H1 (cell line): ENCODE data around the gene TUT7. TPM values are rescaled to one million over a fixed set of nuclear protein-coding genes. Genes with fewer than 3 reads are reported as not detected.

Source experiments
- CTCF ChIA-PET: fragments of 300-600 bp; sonication (Branson Sonifier 250); formaldehyde crosslinking; loops from one replicate; lab custom pipeline; 2021; ENCODE audit not compliant: partially characterized antibody; lab: Charles Lee
- POLR2A ChIA-PET: fragments of 300-600 bp; sonication (Branson Sonifier 250); formaldehyde crosslinking; loops from one replicate; lab custom pipeline; 2021; ENCODE audit warnings: inconsistent platforms; ENCODE audit not compliant: partially characterized antibody; lab: Charles Lee
- DNase-seq, 2 experiments: peaks; one replicate each; pipeline versions ENCODE4 v3.0.0 to v3.0.0-alpha.2; 2010 to 2022; ENCODE audit warnings: low spot score in 2 of 2, low read depth in 1 of 2, mixed read lengths in 1 of 2
- FAIRE-seq: peaks from 2 replicates; lab custom pipeline; 2011; peaks lifted over from hg19 to GRCh38; lab: Jason Lieb, UNC
- H2AFZ ChIP-seq: 2 replicates; pipeline ENCODE4 v1.8.1; 2012; ENCODE audit warnings: low read length, inconsistent platforms
- H2AK5ac ChIP-seq: 2 replicates; pipeline ENCODE4 v1.6.1; 2013; ENCODE audit warnings: low read depth, low read length
- H2BK120ac ChIP-seq: replicated peaks from 2 replicates; pipeline ENCODE3; 2013; ENCODE audit warnings: low read depth, low read length, inconsistent platforms
- H2BK12ac ChIP-seq: 2 replicates; pipeline ENCODE4 v1.6.1; 2013; ENCODE audit warnings: low read depth, low read length
- H2BK15ac ChIP-seq: 2 replicates; pipeline ENCODE4 v1.6.1; 2013; ENCODE audit warnings: low read length
- H2BK20ac ChIP-seq: 2 replicates; pipeline ENCODE4 v1.6.1; 2013; ENCODE audit warnings: low read length
- H2BK5ac ChIP-seq: 2 replicates; pipeline ENCODE4 v1.6.1; 2013; ENCODE audit warnings: low read depth, low read length
- H3K14ac ChIP-seq: 2 replicates; pipeline ENCODE4 v1.6.1; 2013; ENCODE audit warnings: inconsistent platforms; ENCODE audit not compliant: insufficient read length
- H3K18ac ChIP-seq: 2 replicates; pipeline ENCODE4 v1.6.1; 2013; ENCODE audit warnings: low read length; ENCODE audit errors: extremely low read depth
- H3K23ac ChIP-seq: 2 replicates; pipeline ENCODE4 v1.6.1; 2013; ENCODE audit warnings: inconsistent platforms; ENCODE audit not compliant: insufficient read length
- H3K23me2 ChIP-seq: 2 replicates; pipeline ENCODE4 v1.6.1; 2013; ENCODE audit warnings: low read depth, low read length
- H3K27ac ChIP-seq: 2 replicates; pipeline ENCODE4 v1.6.1; 2011; ENCODE audit warnings: low read depth, low read length, inconsistent platforms
- H3K27me3 ChIP-seq, 4 experiments: replicated peaks in 1 of 4; 1 replicate in 1 of 4; 2 replicates in 3 of 4; pipeline versions ENCODE4 v1.6.1 to v1.8.1; 2011 to 2013; ENCODE audit warnings: low read length in 3 of 4, mild to moderate bottlenecking in 3 of 4, inconsistent platforms in 2 of 4, mixed read lengths in 2 of 4, moderate library complexity in 1 of 4; ENCODE audit not compliant: control insufficient read depth in 3 of 4, insufficient read depth in 3 of 4; ENCODE audit errors: extremely low read depth in 1 of 4
- H3K36me3 ChIP-seq, 4 experiments: 2 replicates each; pipeline versions ENCODE4 v1.6.1 to v1.8.1; 2011 to 2013; ENCODE audit warnings: mild to moderate bottlenecking in 4 of 4, low read length in 3 of 4, moderate library complexity in 2 of 4, control low read depth in 1 of 4, inconsistent platforms in 1 of 4; ENCODE audit not compliant: insufficient read depth in 4 of 4, control insufficient read depth in 2 of 4
- H3K4ac ChIP-seq: replicated peaks from 2 replicates; pipeline ENCODE3; 2013; ENCODE audit warnings: low read length, low read depth, mixed read lengths, inconsistent platforms; ENCODE audit not compliant: insufficient read length
- H3K4me1 ChIP-seq, 4 experiments: replicated peaks in 1 of 4; 1 replicate in 1 of 4; 2 replicates in 3 of 4; pipeline versions ENCODE4 v1.6.1 to v1.8.1; 2011 to 2013; ENCODE audit warnings: low read length in 3 of 4, inconsistent platforms in 2 of 4, mixed read lengths in 1 of 4; ENCODE audit not compliant: insufficient read depth in 4 of 4, control insufficient read depth in 3 of 4
- H3K4me2 ChIP-seq, 2 experiments: 2 replicates each; pipeline versions ENCODE4 v1.6.1 to v1.8.1; 2011 to 2013; ENCODE audit warnings: low read depth in 2 of 2, low read length in 2 of 2, control low read depth in 1 of 2, inconsistent platforms in 1 of 2, mild to moderate bottlenecking in 1 of 2; ENCODE audit not compliant: insufficient read depth in 1 of 2
- H3K4me3 ChIP-seq, 4 experiments: fragments of 200-600, 300-600 bp in 1 of 4; sonication (generic), shearing (Covaris generic), sonication (Bioruptor Twin) in 1 of 4; 2 replicates each; pipeline versions ENCODE4 v1.5.1 to v1.8.1; 2011 to 2016; ENCODE audit warnings: low read length in 4 of 4, low read depth in 3 of 4, control low read depth in 2 of 4, inconsistent platforms in 2 of 4, mild to moderate bottlenecking in 2 of 4, mixed read lengths in 1 of 4, moderate library complexity in 1 of 4; ENCODE audit not compliant: insufficient read depth in 2 of 4; ENCODE audit errors: extremely low read depth in 1 of 4
- H3K56ac ChIP-seq: replicated peaks from 2 replicates; pipeline ENCODE3; 2013; ENCODE audit warnings: low read depth, mild to moderate bottlenecking, mixed read lengths, low read length, inconsistent platforms; ENCODE audit not compliant: insufficient read length
- H3K79me1 ChIP-seq: 2 replicates; pipeline ENCODE4 v1.6.1; 2013; ENCODE audit warnings: low read depth, low read length, control low read depth
- H3K79me2 ChIP-seq, 2 experiments: 2 replicates each; pipeline versions ENCODE4 v1.6.1 to v1.8.1; 2012 to 2013; ENCODE audit warnings: low read length in 2 of 2, mild to moderate bottlenecking in 2 of 2, inconsistent platforms in 1 of 2; ENCODE audit not compliant: insufficient read depth in 2 of 2, control insufficient read depth in 1 of 2
- H3K9ac ChIP-seq, 4 experiments: replicated peaks in 1 of 4; 1 replicate in 1 of 4; 2 replicates in 3 of 4; pipeline versions ENCODE4 v1.6.1 to v1.8.1; 2011 to 2013; ENCODE audit warnings: low read depth in 3 of 4, low read length in 3 of 4, control low read depth in 2 of 4, mild to moderate bottlenecking in 2 of 4, moderate library complexity in 2 of 4, inconsistent platforms in 1 of 4; ENCODE audit errors: extremely low read depth in 1 of 4
- H3K9me3 ChIP-seq, 2 experiments: 2 replicates each; pipeline versions ENCODE4 v1.6.1 to v1.8.1; 2012 to 2013; ENCODE audit warnings: mild to moderate bottlenecking in 2 of 2, moderate library complexity in 2 of 2, control low read depth in 1 of 2, inconsistent platforms in 1 of 2, low read depth in 1 of 2, low read length in 1 of 2, mixed read lengths in 1 of 2; ENCODE audit not compliant: insufficient read depth in 2 of 2
- H4K20me1 ChIP-seq, 2 experiments: replicated peaks in 1 of 2; 2 replicates each; pipeline versions ENCODE3 to v1.8.1; 2011 to 2013; ENCODE audit warnings: inconsistent platforms in 2 of 2, low read length in 2 of 2, mild to moderate bottlenecking in 1 of 2; ENCODE audit not compliant: insufficient read depth in 2 of 2, control insufficient read depth in 1 of 2
- H4K5ac ChIP-seq: 2 replicates; pipeline ENCODE4 v1.6.1; 2013; ENCODE audit warnings: low read length, low read depth, mixed read lengths, inconsistent platforms; ENCODE audit not compliant: insufficient read length
- H4K8ac ChIP-seq: 2 replicates; pipeline ENCODE4 v1.8.0; 2013; ENCODE audit warnings: mild to moderate bottlenecking, moderate library complexity, low read length, inconsistent platforms; ENCODE audit not compliant: insufficient read depth; ENCODE audit errors: extremely low read depth
- H4K91ac ChIP-seq: replicated peaks from 2 replicates; pipeline ENCODE3; 2013; ENCODE audit warnings: low read length, mixed read lengths, inconsistent platforms; ENCODE audit not compliant: insufficient read length
- KDM5A ChIP-seq: fragments of 200-600 bp; IDR thresholded peaks from 2 replicates; pipeline ENCODE4 v1.7.1; 2012; ENCODE audit warnings: mild to moderate bottlenecking, low read length, inconsistent platforms, mixed read lengths
- MAX ChIP-seq: IDR thresholded peaks from 2 replicates; pipeline ENCODE4 v1.6.1; 2012; ENCODE audit warnings: inconsistent platforms
- RAD21 ChIP-seq, 2 experiments: IDR thresholded peaks in 1 of 2; conservative IDR thresholded peaks in 1 of 2; 2 replicates each; pipeline ENCODE4 v1.6.1; 2011; ENCODE audit warnings: low read depth in 2 of 2, low read length in 2 of 2, improper control_type of control experiment in 1 of 2, inconsistent platforms in 1 of 2, mild to moderate bottlenecking in 1 of 2, moderate library complexity in 1 of 2
- SAP30 ChIP-seq: fragments of 300-600 bp; sonication (generic); IDR thresholded peaks from 2 replicates; pipeline ENCODE4 v1.7.1; 2012; ENCODE audit warnings: low read length, moderate library complexity, mild to moderate bottlenecking, inconsistent platforms; ENCODE audit not compliant: insufficient read depth, insufficient replicate concordance
- SRF ChIP-seq: IDR thresholded peaks from 2 replicates; pipeline ENCODE4 v1.6.1; 2011; ENCODE audit warnings: mild to moderate bottlenecking, low read depth, low read length, moderate library complexity
- SUZ12 ChIP-seq: fragments of 200-600 bp; sonication (generic); IDR thresholded peaks from 2 replicates; pipeline ENCODE4 v1.6.1; 2012; ENCODE audit warnings: mild to moderate bottlenecking, inconsistent platforms, low read length, moderate library complexity, mixed read lengths
- WGBS, 2 experiments: shearing (Covaris generic) in 1 of 2; methylation state at CpG; one replicate each; pipeline versions ENCODE4 v1.1.6 to v1.1.7; 2013 to 2015; ENCODE audit warnings: low lambda C conversion rate in 2 of 2, mixed read lengths in 2 of 2, inconsistent platforms in 1 of 2, low coverage in 1 of 2, missing lambda C conversion rate in 1 of 2; ENCODE audit not compliant: insufficient replicate concordance in 2 of 2, insufficient coverage in 1 of 2, insufficient read length in 1 of 2; ENCODE audit errors: extremely low coverage in 1 of 2, missing lambda C conversion rate in 1 of 2; 5-methylcytosine and 5-hydroxymethylcytosine counted together
- polyA plus RNA-seq, 7 experiments: library from polyadenylated mRNA; depleted of rRNA in 3 of 7; stranded (reverse) in 5 of 7; unstranded in 2 of 7; fragments of >200 nt in 5 of 7; fragments of 200-250 nt in 2 of 7; gene quantifications; 1 replicate in 5 of 7; 2 replicates in 1 of 7; 4 replicates in 1 of 7; pipeline versions ENCODE4 v1.2.1 to v1.2.3, GENCODE V29; 2011 to 2013; ENCODE audit warnings: missing spikeins in 2 of 7, mixed read lengths in 2 of 7
- total RNA-seq: library from RNA; stranded (reverse); fragmentation: NEBNext Ultra II Directional; extraction: Animal tissue kit (Norgen Biotek cat#: 25700); gene quantifications from 2 replicates; pipeline ENCODE4 v1.2.1, GENCODE V29; 2021
- TF ChIP-seq, protein P1 (sequence below), 3 experiments: IDR thresholded peaks; 1 replicate in 2 of 3; 2 replicates in 1 of 3; pipeline versions ENCODE4 v1.5.1 to v1.6.1; 2011; ENCODE audit warnings: low read length in 3 of 3, mild to moderate bottlenecking in 3 of 3, inconsistent platforms in 2 of 3, low read depth in 1 of 3, moderate library complexity in 1 of 3; ENCODE audit not compliant: insufficient read depth in 1 of 3; ENCODE audit errors: control extremely low read depth in 1 of 3

TUT7 gene
- total and polyA plus RNA-seq, 2 of the 8 experiments (the other 6 are each of a cell fraction or from before 2014, with no cell fraction given), result 4.8 to 19.3 TPM

- CTCF ChIA-PET, result interaction anchor here (0.6 to 1.7 kb wide), 6 partner anchors 9 to 1097 kb away, joined by 3 to 5 read pairs (median 4); no protein-coding TSS in a partner anchor
- Histone ChIP-seq H3K18ac (no peak overlapping the region), H3K4me1 (peaks cover 0 to 8% (median 4%) of the 10 kb centered on the region in 4 experiments; a peak in 3 of 7 replicates), H2BK12ac (no peak overlapping the region), H3K23me2 (peaks cover 7% of the 10 kb centered on the region), H4K20me1 (no peaks in the 10 kb centered on the region), H2BK120ac (peak overlapping the region; percentile 97), H3K27ac (no peak overlapping the region; the same call in 1 of the 2 replicates), H3K56ac (no peak overlapping the region), H2BK15ac (no peak overlapping the region), H4K8ac (no peak overlapping the region), H2BK5ac (no peak overlapping the region), H3K4me2 (no peak overlapping the region), H3K4me3 (no peak overlapping the region), H2AFZ (no peak overlapping the region), H3K79me1 (no peaks in the 10 kb centered on the region), H3K9ac (no peak overlapping the region; a peak in 2 of 7 replicates), H3K9me3 (no peaks in the 10 kb centered on the region), H4K5ac (no peak overlapping the region), H3K27me3 (no peaks in the 10 kb centered on the region; a peak in 1 of 7 replicates), H3K23ac (no peak overlapping the region), H3K4ac (no peak overlapping the region), H2AK5ac (no peak overlapping the region), H3K36me3 (no peaks in the 10 kb centered on the region), H2BK20ac (no peak overlapping the region), H4K91ac (no peak overlapping the region), H3K79me2 (peaks cover under 1 to 3% of the 10 kb centered on the region in 2 experiments; a peak in 3 of 4 replicates), H3K14ac (no peak overlapping the region)
- FAIRE-seq, result no peak
- WGBS, 2 experiments, result 45% methylated on average over 3 of the region's 3 CpGs; no CpG with 5 or more reads in 1 of the 2 experiments
- TF ChIP-seq SRF (no peak), SAP30 (no peak), SUZ12 (no peak), KDM5A (no peak), MAX (no peak), RAD21 (IDR thresholded peaks at IDR 0.05 in 1 of 2, conservative IDR thresholded peaks at IDR 0.05 in 1 of 2; ENCODE audit: low read depth in 2 of 2, low read length in 2 of 2) (peak; percentile 17 to 33; a peak in 1 of 4 replicates)
- TF ChIP-seq, protein P1, sequence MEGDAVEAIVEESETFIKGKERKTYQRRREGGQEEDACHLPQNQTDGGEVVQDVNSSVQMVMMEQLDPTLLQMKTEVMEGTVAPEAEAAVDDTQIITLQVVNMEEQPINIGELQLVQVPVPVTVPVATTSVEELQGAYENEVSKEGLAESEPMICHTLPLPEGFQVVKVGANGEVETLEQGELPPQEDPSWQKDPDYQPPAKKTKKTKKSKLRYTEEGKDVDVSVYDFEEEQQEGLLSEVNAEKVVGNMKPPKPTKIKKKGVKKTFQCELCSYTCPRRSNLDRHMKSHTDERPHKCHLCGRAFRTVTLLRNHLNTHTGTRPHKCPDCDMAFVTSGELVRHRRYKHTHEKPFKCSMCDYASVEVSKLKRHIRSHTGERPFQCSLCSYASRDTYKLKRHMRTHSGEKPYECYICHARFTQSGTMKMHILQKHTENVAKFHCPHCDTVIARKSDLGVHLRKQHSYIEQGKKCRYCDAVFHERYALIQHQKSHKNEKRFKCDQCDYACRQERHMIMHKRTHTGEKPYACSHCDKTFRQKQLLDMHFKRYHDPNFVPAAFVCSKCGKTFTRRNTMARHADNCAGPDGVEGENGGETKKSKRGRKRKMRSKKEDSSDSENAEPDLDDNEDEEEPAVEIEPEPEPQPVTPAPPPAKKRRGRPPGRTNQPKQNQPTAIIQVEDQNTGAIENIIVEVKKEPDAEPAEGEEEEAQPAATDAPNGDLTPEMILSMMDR (IDR thresholded peaks at IDR 0.05; ENCODE audit: control extremely low read depth in 1 of 3, insufficient read depth in 1 of 3, low read depth in 1 of 3, low read length in 3 of 3), result peak in 2 of 3 experiments; percentile 2 to 3; a peak in 2 of 4 replicates
- DNase-seq, result no peak
- POLR2A ChIA-PET, result interaction anchor here (0.6 to 0.9 kb wide), 2 partner anchors 25 to 43 kb away, joined by 3 to 4 read pairs; no protein-coding TSS in a partner anchor
Observed at GRCh38 chr9:86286278-86286677, 67.9 kb downstream of the TUT7 start.
